Measurements from ENCODE around the gene PSG7.
"Not testable (repeated sequence)": the region's sequence is repeated elsewhere in the genome, so short reads cannot be mapped to it uniquely, and the experiment has no call there.

DNA sequence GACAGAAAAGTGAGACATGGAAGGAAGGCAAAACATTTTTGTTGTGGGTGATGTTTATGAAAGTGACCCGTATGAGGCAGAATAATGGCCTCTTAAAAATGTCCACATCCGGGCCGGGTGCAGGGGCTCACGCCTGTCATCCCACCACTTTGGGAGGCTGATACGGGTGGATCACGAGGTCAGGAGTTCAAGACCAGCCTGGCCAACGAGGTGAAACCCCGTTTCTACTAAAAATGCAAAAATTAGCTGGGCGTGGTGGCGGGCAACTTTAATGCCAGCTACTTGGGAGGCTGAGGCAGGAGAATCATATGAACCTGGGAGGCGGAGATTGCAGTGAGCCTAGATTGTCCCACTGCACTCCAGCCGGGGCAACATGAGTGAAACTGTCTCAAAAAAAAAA is 37.3 kb downstream of the PSG7 start:
- TF ChIP-seq, protein P1, sequence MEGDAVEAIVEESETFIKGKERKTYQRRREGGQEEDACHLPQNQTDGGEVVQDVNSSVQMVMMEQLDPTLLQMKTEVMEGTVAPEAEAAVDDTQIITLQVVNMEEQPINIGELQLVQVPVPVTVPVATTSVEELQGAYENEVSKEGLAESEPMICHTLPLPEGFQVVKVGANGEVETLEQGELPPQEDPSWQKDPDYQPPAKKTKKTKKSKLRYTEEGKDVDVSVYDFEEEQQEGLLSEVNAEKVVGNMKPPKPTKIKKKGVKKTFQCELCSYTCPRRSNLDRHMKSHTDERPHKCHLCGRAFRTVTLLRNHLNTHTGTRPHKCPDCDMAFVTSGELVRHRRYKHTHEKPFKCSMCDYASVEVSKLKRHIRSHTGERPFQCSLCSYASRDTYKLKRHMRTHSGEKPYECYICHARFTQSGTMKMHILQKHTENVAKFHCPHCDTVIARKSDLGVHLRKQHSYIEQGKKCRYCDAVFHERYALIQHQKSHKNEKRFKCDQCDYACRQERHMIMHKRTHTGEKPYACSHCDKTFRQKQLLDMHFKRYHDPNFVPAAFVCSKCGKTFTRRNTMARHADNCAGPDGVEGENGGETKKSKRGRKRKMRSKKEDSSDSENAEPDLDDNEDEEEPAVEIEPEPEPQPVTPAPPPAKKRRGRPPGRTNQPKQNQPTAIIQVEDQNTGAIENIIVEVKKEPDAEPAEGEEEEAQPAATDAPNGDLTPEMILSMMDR (conservative IDR thresholded peaks at IDR 0.05 in 1 of 2, IDR thresholded peaks at IDR 0.05 in 1 of 2; ENCODE audit: low read depth in 1 of 2, low read length in 2 of 2), result not testable (repeated sequence)
- TF ChIP-seq EZH2 (IDR thresholded peaks at IDR 0.05; ENCODE audit: low read length, missing control alignments), result not testable (repeated sequence)
